ENCODE data around the gene CTNNA3.

Gene CTNNA3

GRCh38 chr10:66006411-66006810, 1689.6 kb downstream of the CTNNA3 start:
- Histone ChIP-seq H3K9ac (ENCODE audit: low read length) (no peak overlapping the region), H3K27me3 (ENCODE audit: control insufficient read depth, insufficient read depth, low read length) (no peaks in the 10 kb centered on the region), H3K4me1 (ENCODE audit: control insufficient read depth, insufficient read depth, low read length) (no peaks in the 10 kb centered on the region), H3K4me3 (ENCODE audit: low read length) (no peak overlapping the region), H3K9me3 (ENCODE audit: control insufficient read depth, low read length) (no peaks in the 10 kb centered on the region), H3K36me3 (ENCODE audit: control insufficient read depth, insufficient read depth, low read length) (no peaks in the 10 kb centered on the region)

GRCh38 chr10:65993451-65993850, 1702.5 kb downstream of the CTNNA3 start:
- Histone ChIP-seq H3K9ac (ENCODE audit: low read length) (no peak overlapping the region), H3K27me3 (ENCODE audit: control insufficient read depth, insufficient read depth, low read length) (no peaks in the 10 kb centered on the region), H3K4me1 (ENCODE audit: control insufficient read depth, insufficient read depth, low read length) (no peaks in the 10 kb centered on the region), H3K36me3 (ENCODE audit: control insufficient read depth, insufficient read depth, low read length) (no peaks in the 10 kb centered on the region), H3K9me3 (ENCODE audit: control insufficient read depth, low read length) (no peaks in the 10 kb centered on the region), H3K4me3 (ENCODE audit: low read length) (no peak overlapping the region)

GRCh38 chr10:65968871-65969270, 1727.1 kb downstream of the CTNNA3 start:
- Histone ChIP-seq H3K27me3 (ENCODE audit: control insufficient read depth, insufficient read depth, low read length) (no peaks in the 10 kb centered on the region), H3K4me1 (ENCODE audit: control insufficient read depth, insufficient read depth, low read length) (no peaks in the 10 kb centered on the region), H3K36me3 (ENCODE audit: control insufficient read depth, insufficient read depth, low read length) (no peaks in the 10 kb centered on the region), H3K9me3 (ENCODE audit: control insufficient read depth, low read length) (no peaks in the 10 kb centered on the region), H3K9ac (ENCODE audit: low read length) (no peak overlapping the region), H3K4me3 (ENCODE audit: low read length) (no peak overlapping the region)

- Histone ChIP-seq H3K27me3 (ENCODE audit: control insufficient read depth, insufficient read depth, low read length) (no peaks in the 10 kb centered on the region), H3K4me3 (ENCODE audit: low read length) (no peak overlapping the region), H3K4me1 (ENCODE audit: control insufficient read depth, insufficient read depth, low read length) (no peaks in the 10 kb centered on the region), H3K9ac (ENCODE audit: low read length) (no peak overlapping the region), H3K9me3 (ENCODE audit: control insufficient read depth, low read length) (no peaks in the 10 kb centered on the region), H3K36me3 (ENCODE audit: control insufficient read depth, insufficient read depth, low read length) (no peaks in the 10 kb centered on the region)
Observed at GRCh38 chr10:65968437-65968836, 1727.6 kb downstream of the CTNNA3 start.

GRCh38 chr10:65964205-65964604, 1731.8 kb downstream of the CTNNA3 start:
- Histone ChIP-seq H3K9ac (ENCODE audit: low read length) (no peak overlapping the region), H3K36me3 (ENCODE audit: control insufficient read depth, insufficient read depth, low read length) (no peaks in the 10 kb centered on the region), H3K4me3 (ENCODE audit: low read length) (no peak overlapping the region), H3K4me1 (ENCODE audit: control insufficient read depth, insufficient read depth, low read length) (no peaks in the 10 kb centered on the region), H3K9me3 (ENCODE audit: control insufficient read depth, low read length) (no peaks in the 10 kb centered on the region), H3K27me3 (ENCODE audit: control insufficient read depth, insufficient read depth, low read length) (no peaks in the 10 kb centered on the region)

GRCh38 chr10:65952086-65952485, 1743.9 kb downstream of the CTNNA3 start:
- no peaks in the 10 kb centered on the region for H3K9me3 ChIP-seq (ENCODE audit: control insufficient read depth, low read length)
- no peaks in the 10 kb centered on the region for H3K36me3 ChIP-seq (ENCODE audit: control insufficient read depth, insufficient read depth, low read length)
- no peaks in the 10 kb centered on the region for H3K4me1 ChIP-seq (ENCODE audit: control insufficient read depth, insufficient read depth, low read length)
- no peaks in the 10 kb centered on the region for H3K27me3 ChIP-seq (ENCODE audit: control insufficient read depth, insufficient read depth, low read length)
- no peak overlapping the region for H3K9ac ChIP-seq (ENCODE audit: low read length)
- no peak overlapping the region for H3K4me3 ChIP-seq (ENCODE audit: low read length)

- no peaks in the 10 kb centered on the region for H3K4me1 ChIP-seq (ENCODE audit: control insufficient read depth, insufficient read depth, low read length)
- no peak overlapping the region for H3K4me3 ChIP-seq (ENCODE audit: low read length)
- no peaks in the 10 kb centered on the region for H3K9me3 ChIP-seq (ENCODE audit: control insufficient read depth, low read length)
- H3K9ac ChIP-seq (ENCODE audit: low read length), result no peak overlapping the region
- no peaks in the 10 kb centered on the region for H3K27me3 ChIP-seq (ENCODE audit: control insufficient read depth, insufficient read depth, low read length)
- no peaks in the 10 kb centered on the region for H3K36me3 ChIP-seq (ENCODE audit: control insufficient read depth, insufficient read depth, low read length)
Observed at GRCh38 chr10:65950075-65950474, 1745.9 kb downstream of the CTNNA3 start.

- H3K27me3 ChIP-seq (ENCODE audit: control insufficient read depth, insufficient read depth, low read length), result no peaks in the 10 kb centered on the region
- no peaks in the 10 kb centered on the region for H3K4me1 ChIP-seq (ENCODE audit: control insufficient read depth, insufficient read depth, low read length)
- H3K36me3 ChIP-seq (ENCODE audit: control insufficient read depth, insufficient read depth, low read length), result no peaks in the 10 kb centered on the region
- no peak overlapping the region for H3K9ac ChIP-seq (ENCODE audit: low read length)
- no peak overlapping the region for H3K4me3 ChIP-seq (ENCODE audit: low read length)
- no peaks in the 10 kb centered on the region for H3K9me3 ChIP-seq (ENCODE audit: control insufficient read depth, low read length)
Observed at GRCh38 chr10:65949526-65949925, 1746.5 kb downstream of the CTNNA3 start.

GRCh38 chr10:65945061-65945460, 1750.9 kb downstream of the CTNNA3 start:
- Histone ChIP-seq H3K4me3 (ENCODE audit: low read length) (no peak overlapping the region), H3K9ac (ENCODE audit: low read length) (no peak overlapping the region), H3K36me3 (ENCODE audit: control insufficient read depth, insufficient read depth, low read length) (no peaks in the 10 kb centered on the region), H3K27me3 (ENCODE audit: control insufficient read depth, insufficient read depth, low read length) (no peaks in the 10 kb centered on the region), H3K4me1 (ENCODE audit: control insufficient read depth, insufficient read depth, low read length) (no peaks in the 10 kb centered on the region), H3K9me3 (ENCODE audit: control insufficient read depth, low read length) (no peaks in the 10 kb centered on the region)

- Histone ChIP-seq H3K9me3 (ENCODE audit: control insufficient read depth, low read length) (no peaks in the 10 kb centered on the region), H3K4me3 (ENCODE audit: low read length) (no peak overlapping the region), H3K4me1 (ENCODE audit: control insufficient read depth, insufficient read depth, low read length) (no peaks in the 10 kb centered on the region), H3K27me3 (ENCODE audit: control insufficient read depth, insufficient read depth, low read length) (no peaks in the 10 kb centered on the region), H3K9ac (ENCODE audit: low read length) (no peak overlapping the region), H3K36me3 (ENCODE audit: control insufficient read depth, insufficient read depth, low read length) (no peaks in the 10 kb centered on the region)
Observed at GRCh38 chr10:65943451-65943850, 1752.5 kb downstream of the CTNNA3 start.

GRCh38 chr10:65940816-65941662, 1755.0 kb downstream of the CTNNA3 start:
- Histone ChIP-seq H3K9ac (ENCODE audit: low read length) (no peak overlapping the region), H3K27me3 (ENCODE audit: control insufficient read depth, insufficient read depth, low read length) (no peaks in the 10 kb centered on the region), H3K4me3 (ENCODE audit: low read length) (no peak overlapping the region), H3K4me1 (ENCODE audit: control insufficient read depth, insufficient read depth, low read length) (no peaks in the 10 kb centered on the region), H3K36me3 (ENCODE audit: control insufficient read depth, insufficient read depth, low read length) (no peaks in the 10 kb centered on the region), H3K9me3 (ENCODE audit: control insufficient read depth, low read length) (no peaks in the 10 kb centered on the region)

- Histone ChIP-seq H3K27me3 (ENCODE audit: control insufficient read depth, insufficient read depth, low read length) (no peaks in the 10 kb centered on the region), H3K4me3 (ENCODE audit: low read length) (no peak overlapping the region), H3K9me3 (ENCODE audit: control insufficient read depth, low read length) (no peaks in the 10 kb centered on the region), H3K4me1 (ENCODE audit: control insufficient read depth, insufficient read depth, low read length) (no peaks in the 10 kb centered on the region), H3K36me3 (ENCODE audit: control insufficient read depth, insufficient read depth, low read length) (no peaks in the 10 kb centered on the region), H3K9ac (ENCODE audit: low read length) (no peak overlapping the region)
Observed at GRCh38 chr10:65940105-65940504, 1755.9 kb downstream of the CTNNA3 start.
